ENCODE data around the gene SEC61A1.

DNA sequence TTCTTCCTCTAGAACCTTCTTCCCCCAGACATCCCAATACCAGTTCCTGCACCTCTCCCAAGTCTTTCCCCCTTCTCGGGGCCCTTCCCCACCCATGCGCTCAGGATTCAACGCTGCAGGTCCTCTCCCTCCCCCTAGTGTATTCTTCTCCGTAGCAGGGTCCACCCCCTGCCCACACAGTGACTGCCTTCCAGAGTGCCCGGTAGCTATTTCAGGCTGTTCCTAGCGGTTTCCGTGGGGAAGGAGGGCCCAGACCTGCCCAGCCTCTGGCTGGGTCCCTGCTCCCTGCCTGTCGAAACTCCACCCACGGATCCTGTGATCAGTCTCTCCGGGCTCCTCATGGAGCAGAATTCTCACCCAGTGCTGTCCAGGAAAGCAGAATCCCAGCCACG, 45.2 kb upstream of the SEC61A1 start:
- TF ChIP-seq, protein P1, sequence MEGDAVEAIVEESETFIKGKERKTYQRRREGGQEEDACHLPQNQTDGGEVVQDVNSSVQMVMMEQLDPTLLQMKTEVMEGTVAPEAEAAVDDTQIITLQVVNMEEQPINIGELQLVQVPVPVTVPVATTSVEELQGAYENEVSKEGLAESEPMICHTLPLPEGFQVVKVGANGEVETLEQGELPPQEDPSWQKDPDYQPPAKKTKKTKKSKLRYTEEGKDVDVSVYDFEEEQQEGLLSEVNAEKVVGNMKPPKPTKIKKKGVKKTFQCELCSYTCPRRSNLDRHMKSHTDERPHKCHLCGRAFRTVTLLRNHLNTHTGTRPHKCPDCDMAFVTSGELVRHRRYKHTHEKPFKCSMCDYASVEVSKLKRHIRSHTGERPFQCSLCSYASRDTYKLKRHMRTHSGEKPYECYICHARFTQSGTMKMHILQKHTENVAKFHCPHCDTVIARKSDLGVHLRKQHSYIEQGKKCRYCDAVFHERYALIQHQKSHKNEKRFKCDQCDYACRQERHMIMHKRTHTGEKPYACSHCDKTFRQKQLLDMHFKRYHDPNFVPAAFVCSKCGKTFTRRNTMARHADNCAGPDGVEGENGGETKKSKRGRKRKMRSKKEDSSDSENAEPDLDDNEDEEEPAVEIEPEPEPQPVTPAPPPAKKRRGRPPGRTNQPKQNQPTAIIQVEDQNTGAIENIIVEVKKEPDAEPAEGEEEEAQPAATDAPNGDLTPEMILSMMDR (IDR thresholded peaks at IDR 0.05), result no peak
- no peak for TF ChIP-seq POLR2A (IDR thresholded peaks at IDR 0.05)
